Measurements from ENCODE around the gene SIAH1. TPM values are rescaled to one million over a fixed set of nuclear protein-coding genes. Genes with fewer than 3 reads are reported as not detected.
A peak's percentile ranks its signal among the peaks of the same experiment; 100 is the strongest.

The SIAH1 gene
- total RNA-seq, 1 experiment from 2014 or later: 10.9 TPM

- DNase-seq (no peak), ATAC-seq (no peak)
- intact Hi-C loops (cut with micrococcal nuclease): loop anchor here (5.0 kb wide), 1 partner anchor 59 kb away; no protein-coding TSS in a partner anchor
- Histone ChIP-seq H3F3A (ENCODE audit: low read length, unreplicated experiment) (no peaks in the 10 kb centered on the region), H3K9ac (ENCODE audit: low read length) (peak overlapping the region; percentile 71; the same call in 1 of the 2 replicates), H3K27ac (ENCODE audit: low read length) (no peak overlapping the region), H3K4me3 (ENCODE audit: low read length) (peak overlapping the region; percentile 78), H3K79me2 (ENCODE audit: low read length) (peaks cover 63% of the 10 kb centered on the region), H3K27me3 (ENCODE audit: low read length) (no peaks in the 10 kb centered on the region), H3K9me3 (ENCODE audit: low read length) (no peaks in the 10 kb centered on the region), H3K4me1 (ENCODE audit: insufficient read depth, low read length) (peaks cover 8% of the 10 kb centered on the region; the same call in 1 of the 2 replicates), H2AFZ (ENCODE audit: low read length) (no peak overlapping the region), H4K20me1 (ENCODE audit: low read length) (peaks cover 51% of the 10 kb centered on the region), H3K36me3 (ENCODE audit: low read depth, low read length) (no peaks in the 10 kb centered on the region), H3K9me2 (replicated peaks; ENCODE audit: low read length) (no peaks in the 10 kb centered on the region), H3K4me2 (ENCODE audit: low read length) (peak overlapping the region; percentile 79)
- CTCF ChIA-PET: no interaction called here
- BruUV-seq (replicated peaks): no TSS peak
- no peak for TF ChIP-seq EZH2phosphoT487 (IDR thresholded peaks at IDR 0.05; ENCODE audit: borderline replicate concordance, low read length)
- POLR2A ChIA-PET (ENCODE audit: unreplicated experiment): interaction anchor here (0.6 to 1.0 kb wide), 2 partner anchors 17 to 27 kb away, joined by 3 read pairs; no protein-coding TSS in a partner anchor
These were observed 2.0 kb downstream of the SIAH1 start for GRCh38 chr16:48383009-48383876.

GRCh38 chr16:48382131-48382530, 3.1 kb downstream of the SIAH1 start:
- ChIA-PET POLR2A (ENCODE audit: unreplicated experiment) (no interaction called here), CTCF (no interaction called here)
- no peaks in the 10 kb centered on the region for H3K9me3 ChIP-seq (ENCODE audit: low read length)
- intact Hi-C loops (cut with micrococcal nuclease): loop anchor here (5.0 kb wide), 1 partner anchor 60 kb away; no protein-coding TSS in a partner anchor
- no peak for TF ChIP-seq EZH2 (IDR thresholded peaks at IDR 0.05; ENCODE audit: low read length, unreplicated experiment)
- TF ChIP-seq EZH2phosphoT487 (IDR thresholded peaks at IDR 0.05; ENCODE audit: borderline replicate concordance, low read length): no peak
- no peak for TF ChIP-seq CTCF (conservative IDR thresholded peaks at IDR 0.05; ENCODE audit: low read depth, low read length)
- H3K4me2 ChIP-seq (ENCODE audit: low read length): 0 out of 2 replicates have a peak overlapping the region, but pooled peaks have one; percentile 79
- H3K4me1 ChIP-seq (ENCODE audit: insufficient read depth, low read length): peaks cover 8% of the 10 kb centered on the region; the same call in 1 of the 2 replicates
- H3F3A ChIP-seq (ENCODE audit: low read length, unreplicated experiment): no peaks in the 10 kb centered on the region
- BruUV-seq (replicated peaks): no TSS peak
- no peak overlapping the region for H3K4me3 ChIP-seq (ENCODE audit: low read length)
- no peak overlapping the region for H2AFZ ChIP-seq (ENCODE audit: low read length)
- H3K79me2 ChIP-seq (ENCODE audit: low read length): peaks cover 74% of the 10 kb centered on the region
- no peak overlapping the region for H3K27ac ChIP-seq (ENCODE audit: low read length)
- peaks cover 52% of the 10 kb centered on the region for H4K20me1 ChIP-seq (ENCODE audit: low read length)
- H3K36me3 ChIP-seq (ENCODE audit: low read depth, low read length): no peaks in the 10 kb centered on the region
- ATAC-seq (no peak), DNase-seq (no peak)
- no peak overlapping the region for H3K9ac ChIP-seq (ENCODE audit: low read length)
- H3K9me2 ChIP-seq (replicated peaks; ENCODE audit: low read length): no peaks in the 10 kb centered on the region
- H3K27me3 ChIP-seq (ENCODE audit: low read length): no peaks in the 10 kb centered on the region

GRCh38 chr16:48381201-48381600, 4.0 kb downstream of the SIAH1 start:
- CTCF ChIA-PET: no interaction called here
- H4K20me1 ChIP-seq (ENCODE audit: low read length): peaks cover 58% of the 10 kb centered on the region
- no TSS peak for BruUV-seq (replicated peaks)

More at GRCh38 chr16:48381201-48381600, 4.0 kb downstream of the SIAH1 start:
- peaks cover 8% of the 10 kb centered on the region; the same call in 1 of the 2 replicates for H3K4me1 ChIP-seq (ENCODE audit: insufficient read depth, low read length)
- ATAC-seq (no peak), DNase-seq (no peak)
- H3K9me3 ChIP-seq (ENCODE audit: low read length): no peaks in the 10 kb centered on the region
- H3K79me2 ChIP-seq (ENCODE audit: low read length): peaks cover 83% of the 10 kb centered on the region
- intact Hi-C loops (cut with micrococcal nuclease): loop anchor here (5.0 kb wide), 1 partner anchor 61 kb away; no protein-coding TSS in a partner anchor
- POLR2A ChIA-PET (ENCODE audit: unreplicated experiment): no interaction called here
- H3K27ac ChIP-seq (ENCODE audit: low read length): no peak overlapping the region
- no peak overlapping the region for H2AFZ ChIP-seq (ENCODE audit: low read length)
- H3K9me2 ChIP-seq (replicated peaks; ENCODE audit: low read length): no peaks in the 10 kb centered on the region
- no peak overlapping the region for H3K4me2 ChIP-seq (ENCODE audit: low read length)
- no peaks in the 10 kb centered on the region for H3K36me3 ChIP-seq (ENCODE audit: low read depth, low read length)
- TF ChIP-seq CTCF (conservative IDR thresholded peaks at IDR 0.05; ENCODE audit: low read depth, low read length) (no peak), EZH2phosphoT487 (IDR thresholded peaks at IDR 0.05; ENCODE audit: borderline replicate concordance, low read length) (no peak), EZH2 (IDR thresholded peaks at IDR 0.05; ENCODE audit: low read length, unreplicated experiment) (no peak)
- H3K9ac ChIP-seq (ENCODE audit: low read length): no peak overlapping the region
- no peaks in the 10 kb centered on the region for H3K27me3 ChIP-seq (ENCODE audit: low read length)
- no peaks in the 10 kb centered on the region for H3F3A ChIP-seq (ENCODE audit: low read length, unreplicated experiment)
- H3K4me3 ChIP-seq (ENCODE audit: low read length): no peak overlapping the region

All from PC-3 (cell line).